ENCODE measurements around the gene NDNF. TPM values are rescaled to one million over a fixed set of nuclear protein-coding genes. Genes with fewer than 3 reads are reported as not detected.

NDNF gene
- total and polyA plus RNA-seq, 9 of the 15 experiments (the other 6 are each of a cell fraction or from before 2014, with no cell fraction given), result not detected

DNA sequence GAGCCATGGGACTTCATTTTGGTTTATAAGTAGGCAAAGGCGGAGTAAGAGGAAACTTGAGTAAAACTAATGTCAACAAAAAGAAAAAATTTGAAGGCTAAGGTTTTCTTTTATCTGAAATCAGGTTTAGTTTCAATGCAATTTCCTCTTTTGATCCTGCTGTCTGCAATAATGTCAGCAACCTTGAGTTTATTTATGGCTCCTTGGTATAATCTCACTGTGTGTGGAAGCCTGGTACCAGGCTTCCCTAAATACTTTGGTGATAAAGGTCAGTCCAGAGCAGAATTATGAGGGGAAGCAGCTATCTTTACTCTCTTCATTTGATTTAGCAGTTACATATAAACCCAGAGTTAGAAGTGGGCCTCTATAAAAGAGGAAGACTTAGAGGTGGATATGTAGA, 57.8 kb downstream of the NDNF start:
- H2AFZ ChIP-seq (ENCODE audit: low read depth, low read length), result no peak overlapping the region
- no peak for DNase-seq (ENCODE audit: extremely low read depth in 1 of 4, low spot score in 3 of 4)
- no peaks in the 10 kb centered on the region for H3K9me3 ChIP-seq (replicated peaks; ENCODE audit: control insufficient read depth, insufficient read depth, low read depth, low read length)
- no peaks in the 10 kb centered on the region for H3K4me1 ChIP-seq (replicated peaks in 1 of 2; ENCODE audit: control insufficient read depth in 2 of 2, insufficient read depth in 2 of 2, low read length in 2 of 2)
- no peaks in the 10 kb centered on the region for H3K79me2 ChIP-seq (ENCODE audit: control insufficient read depth, insufficient read depth, low read length)
- H3K36me3 ChIP-seq (ENCODE audit: control insufficient read depth, insufficient read depth, low read length), result no peaks in the 10 kb centered on the region
- no peak for ATAC-seq
- in situ Hi-C loops (cut with MboI) (no loop called here), intact Hi-C loops (cut with micrococcal nuclease) (no loop called here)
- no peaks in the 10 kb centered on the region for H3K27me3 ChIP-seq (ENCODE audit: control insufficient read depth in 2 of 2, insufficient read depth in 2 of 2, low read length in 2 of 2)
- FAIRE-seq, result no peak
- H4K20me1 ChIP-seq (replicated peaks; ENCODE audit: control insufficient read depth, insufficient read depth, low read length), result no peaks in the 10 kb centered on the region
- H3K27ac ChIP-seq (ENCODE audit: extremely low read depth, low read depth, low read length), result no peak overlapping the region
- no peak overlapping the region for H3K4me3 ChIP-seq
- TF ChIP-seq PTRF (tag; IDR thresholded peaks at IDR 0.05), result no peak
- TF ChIP-seq FOS (IDR thresholded peaks at IDR 0.05; ENCODE audit: extremely low read depth, insufficient read length), result no peak
- no peak for TF ChIP-seq ATF1 (CRISPR knock-in tag; IDR thresholded peaks at IDR 0.05)
- no peak for TF ChIP-seq ATF1 (tag; IDR thresholded peaks at IDR 0.05)
- POLR2A ChIA-PET, result no interaction called here
- no TSS peak for BruUV-seq (replicated peaks)
- WGBS (ENCODE audit: insufficient coverage, low coverage, missing lambda C conversion rate), result 0% methylated on average over 1 of the region's 1 CpG
- H3K4me2 ChIP-seq (ENCODE audit: insufficient read depth, low read length), result no peak overlapping the region
- CTCF ChIA-PET (ENCODE audit: low intra/inter-chr PET ratio), result no interaction called here
- no peaks in the 10 kb centered on the region for H3K9me1 ChIP-seq (ENCODE audit: control insufficient read depth, insufficient read depth, low read length)
- no peak overlapping the region for H3K9ac ChIP-seq (ENCODE audit: insufficient read depth in 1 of 2, low read depth in 2 of 2, low read length in 2 of 2)

GRCh38 chr4:121011780-121012340, 60.5 kb downstream of the NDNF start:
- Histone ChIP-seq H3K4me2 (ENCODE audit: insufficient read depth, low read length) (no peak overlapping the region), H4K20me1 (replicated peaks; ENCODE audit: control insufficient read depth, insufficient read depth, low read length) (no peaks in the 10 kb centered on the region), H3K9ac (ENCODE audit: insufficient read depth in 1 of 2, low read depth in 2 of 2, low read length in 2 of 2) (no peak overlapping the region), H3K9me1 (ENCODE audit: control insufficient read depth, insufficient read depth, low read length) (no peaks in the 10 kb centered on the region), H3K4me1 (replicated peaks in 1 of 2; ENCODE audit: control insufficient read depth in 2 of 2, insufficient read depth in 2 of 2, low read length in 2 of 2) (no peaks in the 10 kb centered on the region), H3K79me2 (ENCODE audit: control insufficient read depth, insufficient read depth, low read length) (no peaks in the 10 kb centered on the region), H3K9me3 (replicated peaks; ENCODE audit: control insufficient read depth, insufficient read depth, low read depth, low read length) (no peaks in the 10 kb centered on the region), H3K27ac (ENCODE audit: extremely low read depth, low read depth, low read length) (no peak overlapping the region), H3K27me3 (ENCODE audit: control insufficient read depth in 2 of 2, insufficient read depth in 2 of 2, low read length in 2 of 2) (no peaks in the 10 kb centered on the region), H3K36me3 (ENCODE audit: control insufficient read depth, insufficient read depth, low read length) (no peaks in the 10 kb centered on the region), H3K4me3 (no peak overlapping the region), H2AFZ (ENCODE audit: low read depth, low read length) (no peak overlapping the region)
- FAIRE-seq (no peak), ATAC-seq (no peak), DNase-seq (ENCODE audit: extremely low read depth in 1 of 4, low spot score in 3 of 4) (no peak)
- no TSS peak for BruUV-seq (replicated peaks)
- intact Hi-C loops (cut with micrococcal nuclease), result no loop called here
- in situ Hi-C loops (cut with MboI), result no loop called here
- CTCF ChIA-PET (ENCODE audit: low intra/inter-chr PET ratio), result no interaction called here
- POLR2A ChIA-PET, result no interaction called here
- TF ChIP-seq SREBF1 (IDR thresholded peaks at IDR 0.05; ENCODE audit: borderline replicate concordance, low read depth, low read length) (no peak), FOXA1 (IDR thresholded peaks at IDR 0.05; ENCODE audit: borderline replicate concordance) (no peak), HCFC1 (IDR thresholded peaks at IDR 0.05; ENCODE audit: low read depth, low read length) (no peak), ZNF253 (CRISPR knock-in tag; conservative IDR thresholded peaks at IDR 0.05) (no peak), EGR1 (conservative IDR thresholded peaks at IDR 0.05) (no peak), ZSCAN32 (CRISPR knock-in tag; IDR thresholded peaks at IDR 0.05) (no peak)
- TF ChIP-seq, protein P1, sequence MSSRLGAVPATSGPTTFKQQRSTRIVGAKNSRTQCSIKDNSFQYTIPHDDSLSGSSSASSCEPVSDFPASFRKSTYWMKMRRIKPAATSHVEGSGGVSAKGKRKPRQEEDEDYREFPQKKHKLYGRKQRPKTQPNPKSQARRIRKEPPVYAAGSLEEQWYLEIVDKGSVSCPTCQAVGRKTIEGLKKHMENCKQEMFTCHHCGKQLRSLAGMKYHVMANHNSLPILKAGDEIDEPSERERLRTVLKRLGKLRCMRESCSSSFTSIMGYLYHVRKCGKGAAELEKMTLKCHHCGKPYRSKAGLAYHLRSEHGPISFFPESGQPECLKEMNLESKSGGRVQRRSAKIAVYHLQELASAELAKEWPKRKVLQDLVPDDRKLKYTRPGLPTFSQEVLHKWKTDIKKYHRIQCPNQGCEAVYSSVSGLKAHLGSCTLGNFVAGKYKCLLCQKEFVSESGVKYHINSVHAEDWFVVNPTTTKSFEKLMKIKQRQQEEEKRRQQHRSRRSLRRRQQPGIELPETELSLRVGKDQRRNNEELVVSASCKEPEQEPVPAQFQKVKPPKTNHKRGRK (tag; IDR thresholded peaks at IDR 0.05), result no peak
- WGBS (ENCODE audit: insufficient coverage, low coverage, missing lambda C conversion rate), result 0% methylated on average over 1 of the region's 1 CpG

Measured in K562 (cell line).